HG03039 (cell line): Measurements from ENCODE around the gene MCTS1.
A peak's percentile ranks its signal among the peaks of the same experiment; 100 is the strongest.
"Not testable (repeated sequence)": the region's sequence is repeated elsewhere in the genome, so short reads cannot be mapped to it uniquely, and the experiment has no call there.

Source experiments
- ATAC-seq: cut with Tn5 transposase; IDR thresholded peaks from one replicate; pipeline ENCODE4 v1.9.1; 2021; ENCODE audit warnings: mild to moderate bottlenecking, moderate library complexity; ENCODE audit not compliant: unreplicated experiment

Gene MCTS1

GRCh38 chrX:120603707-120604360 is at the start of gene MCTS1:
TSS of gene MCTS1 (plus strand) at chrX:120604101. CDS start at chrX:120604237, 136 bp downstream.
- peak; percentile 94 for ATAC-seq

GRCh38 chrX:120556251-120556650 is 47.6 kb upstream of the MCTS1 start:
- no peak for ATAC-seq

- ATAC-seq = no peak
These were observed 44.1 kb upstream of the MCTS1 start for GRCh38 chrX:120559804-120560203.

GRCh38 chrX:120560405-120560841 is 43.5 kb upstream of the MCTS1 start:
- peak; percentile 36 for ATAC-seq

- peak; percentile 85 for ATAC-seq
These were observed 42.9 kb upstream of the MCTS1 start, which contains the start of gene CUL4B for GRCh38 chrX:120560842-120561633. TSS of gene CUL4B (minus strand) at chrX:120560962. CDS start at chrX:120560638, 324 bp downstream.

- ATAC-seq = no peak
These were observed 42.0 kb upstream of the MCTS1 start for GRCh38 chrX:120561634-120562568.

GRCh38 chrX:120562569-120562926 is 41.4 kb upstream of the MCTS1 start:
- no peak for ATAC-seq

- no peak for ATAC-seq
These were observed 39.0 kb upstream of the MCTS1 start for GRCh38 chrX:120564925-120565324.

- no peak for ATAC-seq
These were observed 37.1 kb upstream of the MCTS1 start for GRCh38 chrX:120566817-120567216.

GRCh38 chrX:120568035-120568434 is 35.9 kb upstream of the MCTS1 start:
- ATAC-seq = no peak

- ATAC-seq = no peak
These were observed 35.3 kb upstream of the MCTS1 start for GRCh38 chrX:120568609-120569008.

- ATAC-seq = no peak
These were observed 33.8 kb upstream of the MCTS1 start for GRCh38 chrX:120570011-120570600.

- not testable (repeated sequence) for ATAC-seq
These were observed 30.1 kb upstream of the MCTS1 start for GRCh38 chrX:120573806-120574205.

- ATAC-seq = no peak
These were observed 28.4 kb upstream of the MCTS1 start for GRCh38 chrX:120575379-120576114.

- no peak for ATAC-seq
These were observed 18.2 kb upstream of the MCTS1 start for GRCh38 chrX:120585702-120586101.

GRCh38 chrX:120604361-120604782 is 471 bp downstream of the MCTS1 start:
- ATAC-seq = no peak

- no peak for ATAC-seq
These were observed 8.2 kb downstream of the MCTS1 start for GRCh38 chrX:120612086-120612485.

GRCh38 chrX:120614816-120615215 is 10.9 kb downstream of the MCTS1 start:
- no peak for ATAC-seq

- no peak for ATAC-seq
These were observed 14.2 kb downstream of the MCTS1 start for GRCh38 chrX:120617996-120618630.

- ATAC-seq = no peak
These were observed 21.5 kb downstream of the MCTS1 start for GRCh38 chrX:120625371-120625770.
